ENCODE data around the gene HFM1. TPM values are rescaled to one million over a fixed set of nuclear protein-coding genes. Genes with fewer than 3 reads are reported as not detected.

Gene HFM1
- total RNA-seq, 8 experiments from 2014 or later: 0.46 to 27.5 (median 10.7) TPM

Other genes starting within 250 kb of the HFM1 start
- 10 to 100 TPM in 6 of 8 experiments, 1 to 10 TPM in 2; 5.9 to 46.8 (median 22.0) TPM for gene CDC7, start 96.0 kb upstream of the HFM1 start, total RNA-seq